ENCODE data around the gene ZBTB39.

DNA sequence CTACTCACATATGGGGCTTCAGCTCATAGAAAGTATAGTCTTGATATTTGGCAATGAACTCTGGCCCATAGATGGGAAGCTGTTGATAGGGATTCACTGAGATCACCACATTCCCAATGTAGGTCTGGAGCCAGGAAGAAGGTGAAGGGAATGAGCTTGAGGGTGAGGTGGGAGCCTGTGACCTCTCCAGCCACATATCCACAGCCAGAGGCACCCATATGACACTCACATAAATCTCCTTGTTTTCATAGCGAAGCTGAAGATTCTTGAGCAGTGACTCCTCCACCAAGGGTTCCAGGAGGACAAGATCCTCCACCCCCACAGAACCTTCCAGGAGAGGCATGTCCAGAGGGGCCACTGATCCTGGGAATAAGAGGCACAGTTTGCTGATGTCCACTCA lies 41.6 kb upstream of the ZBTB39 start:
- TF ChIP-seq, protein P1, sequence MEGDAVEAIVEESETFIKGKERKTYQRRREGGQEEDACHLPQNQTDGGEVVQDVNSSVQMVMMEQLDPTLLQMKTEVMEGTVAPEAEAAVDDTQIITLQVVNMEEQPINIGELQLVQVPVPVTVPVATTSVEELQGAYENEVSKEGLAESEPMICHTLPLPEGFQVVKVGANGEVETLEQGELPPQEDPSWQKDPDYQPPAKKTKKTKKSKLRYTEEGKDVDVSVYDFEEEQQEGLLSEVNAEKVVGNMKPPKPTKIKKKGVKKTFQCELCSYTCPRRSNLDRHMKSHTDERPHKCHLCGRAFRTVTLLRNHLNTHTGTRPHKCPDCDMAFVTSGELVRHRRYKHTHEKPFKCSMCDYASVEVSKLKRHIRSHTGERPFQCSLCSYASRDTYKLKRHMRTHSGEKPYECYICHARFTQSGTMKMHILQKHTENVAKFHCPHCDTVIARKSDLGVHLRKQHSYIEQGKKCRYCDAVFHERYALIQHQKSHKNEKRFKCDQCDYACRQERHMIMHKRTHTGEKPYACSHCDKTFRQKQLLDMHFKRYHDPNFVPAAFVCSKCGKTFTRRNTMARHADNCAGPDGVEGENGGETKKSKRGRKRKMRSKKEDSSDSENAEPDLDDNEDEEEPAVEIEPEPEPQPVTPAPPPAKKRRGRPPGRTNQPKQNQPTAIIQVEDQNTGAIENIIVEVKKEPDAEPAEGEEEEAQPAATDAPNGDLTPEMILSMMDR (IDR thresholded peaks at IDR 0.05): no peak
- no peak for TF ChIP-seq EP300 (IDR thresholded peaks at IDR 0.05)
- TF ChIP-seq POLR2AphosphoS5 (IDR thresholded peaks at IDR 0.05): no peak
- TF ChIP-seq POLR2A (IDR thresholded peaks at IDR 0.05): no peak

All from suprapubic skin (tissue), 4 donors.